ENCODE data around the gene NPC1L1. TPM values are rescaled to one million over a fixed set of nuclear protein-coding genes. Genes with fewer than 3 reads are reported as not detected.

Gene NPC1L1
- polyA plus RNA-seq, 1 donor from 2014 or later: not detected

DNA sequence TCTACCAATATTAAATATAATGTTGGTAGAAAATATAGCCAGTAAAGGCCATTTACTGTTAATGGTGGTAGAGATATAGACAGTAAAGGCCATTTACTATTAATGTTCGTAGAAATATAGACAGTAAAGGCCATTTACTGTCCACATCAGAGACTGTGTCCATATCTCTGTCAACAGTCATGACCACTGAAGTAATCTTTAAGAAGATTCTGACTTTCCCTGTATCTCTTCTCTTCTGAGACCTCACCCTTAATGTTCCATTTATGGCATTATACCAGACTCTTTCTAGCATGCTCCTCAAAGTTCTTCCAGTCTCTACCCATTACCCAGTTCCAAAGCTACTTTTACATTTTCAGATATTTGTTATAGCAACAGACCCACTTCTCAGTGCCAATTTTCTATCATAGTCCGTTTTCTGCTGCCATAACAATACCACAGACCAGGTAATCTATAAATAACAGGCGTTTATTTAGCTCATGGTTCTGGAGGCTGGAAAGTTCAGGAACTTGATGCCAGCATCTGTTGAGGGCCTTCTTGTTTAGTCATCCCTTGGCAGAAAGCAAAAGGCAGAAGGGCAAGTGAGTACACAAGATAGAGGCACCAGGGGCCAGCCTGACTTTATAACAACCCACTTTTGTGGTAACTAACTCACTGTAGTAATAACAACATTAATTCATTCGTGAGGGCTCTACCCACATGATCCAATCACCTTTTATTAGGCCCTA, 42.7 kb downstream of the NPC1L1 start:
- no peak overlapping the region for H2AFZ ChIP-seq (ENCODE audit: low read depth, low read length)
- no peaks in the 10 kb centered on the region for H3F3A ChIP-seq (ENCODE audit: insufficient read depth, low read length, poor library complexity, severe bottlenecking)
- H4K20me1 ChIP-seq (ENCODE audit: insufficient read depth): no peaks in the 10 kb centered on the region
- no peaks in the 10 kb centered on the region for H3K9me2 ChIP-seq (ENCODE audit: insufficient read depth, low read length)
- H3K27ac ChIP-seq (ENCODE audit: low read length): no peak overlapping the region
- no peaks in the 10 kb centered on the region for H3K9me3 ChIP-seq (ENCODE audit: low read length)
- no peaks in the 10 kb centered on the region for H3K36me3 ChIP-seq (ENCODE audit: insufficient read depth, low read length)
- peaks cover 6% of the 10 kb centered on the region for H3K27me3 ChIP-seq (ENCODE audit: insufficient read depth, low read depth, low read length)
- no peak overlapping the region for H3K9ac ChIP-seq (ENCODE audit: low read length)
- TF ChIP-seq MXI1 (conservative IDR thresholded peaks at IDR 0.05; ENCODE audit: poor library complexity, severe bottlenecking) (no peak), EP300 (conservative IDR thresholded peaks at IDR 0.05; ENCODE audit: poor library complexity, severe bottlenecking) (no peak), RAD21 (conservative IDR thresholded peaks at IDR 0.05) (no peak), POLR2AphosphoS5 (IDR thresholded peaks at IDR 0.05) (no peak), TAF1 (IDR thresholded peaks at IDR 0.05; ENCODE audit: low read depth) (no peak), SMC3 (conservative IDR thresholded peaks at IDR 0.05; ENCODE audit: poor library complexity) (no peak), EZH2 (IDR thresholded peaks at IDR 0.05; ENCODE audit: borderline replicate concordance, insufficient read depth, low read length, poor library complexity, severe bottlenecking) (no peak)
- TF ChIP-seq, protein P1, sequence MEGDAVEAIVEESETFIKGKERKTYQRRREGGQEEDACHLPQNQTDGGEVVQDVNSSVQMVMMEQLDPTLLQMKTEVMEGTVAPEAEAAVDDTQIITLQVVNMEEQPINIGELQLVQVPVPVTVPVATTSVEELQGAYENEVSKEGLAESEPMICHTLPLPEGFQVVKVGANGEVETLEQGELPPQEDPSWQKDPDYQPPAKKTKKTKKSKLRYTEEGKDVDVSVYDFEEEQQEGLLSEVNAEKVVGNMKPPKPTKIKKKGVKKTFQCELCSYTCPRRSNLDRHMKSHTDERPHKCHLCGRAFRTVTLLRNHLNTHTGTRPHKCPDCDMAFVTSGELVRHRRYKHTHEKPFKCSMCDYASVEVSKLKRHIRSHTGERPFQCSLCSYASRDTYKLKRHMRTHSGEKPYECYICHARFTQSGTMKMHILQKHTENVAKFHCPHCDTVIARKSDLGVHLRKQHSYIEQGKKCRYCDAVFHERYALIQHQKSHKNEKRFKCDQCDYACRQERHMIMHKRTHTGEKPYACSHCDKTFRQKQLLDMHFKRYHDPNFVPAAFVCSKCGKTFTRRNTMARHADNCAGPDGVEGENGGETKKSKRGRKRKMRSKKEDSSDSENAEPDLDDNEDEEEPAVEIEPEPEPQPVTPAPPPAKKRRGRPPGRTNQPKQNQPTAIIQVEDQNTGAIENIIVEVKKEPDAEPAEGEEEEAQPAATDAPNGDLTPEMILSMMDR (IDR thresholded peaks at IDR 0.05; ENCODE audit: poor library complexity, severe bottlenecking): no peak
- TF ChIP-seq, protein P2, sequence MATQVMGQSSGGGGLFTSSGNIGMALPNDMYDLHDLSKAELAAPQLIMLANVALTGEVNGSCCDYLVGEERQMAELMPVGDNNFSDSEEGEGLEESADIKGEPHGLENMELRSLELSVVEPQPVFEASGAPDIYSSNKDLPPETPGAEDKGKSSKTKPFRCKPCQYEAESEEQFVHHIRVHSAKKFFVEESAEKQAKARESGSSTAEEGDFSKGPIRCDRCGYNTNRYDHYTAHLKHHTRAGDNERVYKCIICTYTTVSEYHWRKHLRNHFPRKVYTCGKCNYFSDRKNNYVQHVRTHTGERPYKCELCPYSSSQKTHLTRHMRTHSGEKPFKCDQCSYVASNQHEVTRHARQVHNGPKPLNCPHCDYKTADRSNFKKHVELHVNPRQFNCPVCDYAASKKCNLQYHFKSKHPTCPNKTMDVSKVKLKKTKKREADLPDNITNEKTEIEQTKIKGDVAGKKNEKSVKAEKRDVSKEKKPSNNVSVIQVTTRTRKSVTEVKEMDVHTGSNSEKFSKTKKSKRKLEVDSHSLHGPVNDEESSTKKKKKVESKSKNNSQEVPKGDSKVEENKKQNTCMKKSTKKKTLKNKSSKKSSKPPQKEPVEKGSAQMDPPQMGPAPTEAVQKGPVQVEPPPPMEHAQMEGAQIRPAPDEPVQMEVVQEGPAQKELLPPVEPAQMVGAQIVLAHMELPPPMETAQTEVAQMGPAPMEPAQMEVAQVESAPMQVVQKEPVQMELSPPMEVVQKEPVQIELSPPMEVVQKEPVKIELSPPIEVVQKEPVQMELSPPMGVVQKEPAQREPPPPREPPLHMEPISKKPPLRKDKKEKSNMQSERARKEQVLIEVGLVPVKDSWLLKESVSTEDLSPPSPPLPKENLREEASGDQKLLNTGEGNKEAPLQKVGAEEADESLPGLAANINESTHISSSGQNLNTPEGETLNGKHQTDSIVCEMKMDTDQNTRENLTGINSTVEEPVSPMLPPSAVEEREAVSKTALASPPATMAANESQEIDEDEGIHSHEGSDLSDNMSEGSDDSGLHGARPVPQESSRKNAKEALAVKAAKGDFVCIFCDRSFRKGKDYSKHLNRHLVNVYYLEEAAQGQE (IDR thresholded peaks at IDR 0.05; ENCODE audit: borderline replicate concordance): no peak
- H3K4me3 ChIP-seq (ENCODE audit: low read length): no peak overlapping the region
- no peaks in the 10 kb centered on the region for H3K79me2 ChIP-seq (replicated peaks; ENCODE audit: insufficient read depth, low read length)
- H3K4me2 ChIP-seq (ENCODE audit: low read length): no peak overlapping the region

DNA sequence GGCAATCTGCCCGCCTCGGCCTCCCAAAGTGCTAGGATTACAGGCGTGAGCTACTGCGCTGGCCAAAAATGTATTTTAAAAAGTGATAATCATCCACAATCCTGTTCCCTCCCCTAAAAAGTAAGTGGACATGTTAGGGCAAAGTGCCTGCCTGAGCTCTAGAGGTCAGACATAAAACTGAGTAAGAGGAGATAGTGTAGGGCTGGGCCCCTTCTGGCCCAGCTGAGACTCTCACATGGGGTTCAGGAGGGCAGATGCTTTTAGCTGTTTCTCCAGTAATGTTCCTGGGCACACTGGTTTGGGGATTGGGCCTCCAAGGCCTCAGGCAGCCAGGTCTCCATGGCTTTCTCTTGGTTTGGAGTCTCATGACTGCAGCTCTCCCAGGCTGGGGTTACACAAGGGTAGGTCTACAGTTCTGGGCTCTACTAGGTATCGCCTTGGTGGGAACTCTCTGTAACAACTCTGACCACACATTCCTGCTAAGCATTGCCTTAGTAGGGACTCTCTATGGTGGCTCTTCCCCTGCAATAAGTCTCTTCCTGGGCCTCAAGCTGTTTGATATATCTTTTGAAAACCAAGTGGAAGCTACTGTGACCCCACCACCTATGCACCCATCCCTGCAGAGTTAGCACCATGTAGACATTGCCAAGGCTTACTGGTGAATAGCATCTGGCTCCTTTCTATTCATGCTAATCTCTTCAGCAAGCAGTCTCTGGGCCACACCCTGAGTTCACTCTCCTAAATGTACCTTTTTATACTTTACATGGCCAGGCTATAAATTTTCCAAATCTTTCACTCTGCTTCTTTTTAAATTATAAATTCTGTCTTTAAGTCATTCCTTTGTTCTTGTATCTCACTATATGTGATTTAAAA, 43.7 kb downstream of the NPC1L1 start:
- no peak overlapping the region for H3K9ac ChIP-seq (ENCODE audit: low read length)
- TF ChIP-seq, protein P2 (IDR thresholded peaks at IDR 0.05; ENCODE audit: borderline replicate concordance): no peak
- TF ChIP-seq SMC3 (conservative IDR thresholded peaks at IDR 0.05; ENCODE audit: poor library complexity): no peak
- no peak for TF ChIP-seq RAD21 (conservative IDR thresholded peaks at IDR 0.05)
- TF ChIP-seq EP300 (conservative IDR thresholded peaks at IDR 0.05; ENCODE audit: poor library complexity, severe bottlenecking): no peak
- TF ChIP-seq, protein P1 (IDR thresholded peaks at IDR 0.05; ENCODE audit: poor library complexity, severe bottlenecking): no peak
- no peak for TF ChIP-seq TAF1 (IDR thresholded peaks at IDR 0.05; ENCODE audit: low read depth)
- TF ChIP-seq EZH2 (IDR thresholded peaks at IDR 0.05; ENCODE audit: borderline replicate concordance, insufficient read depth, low read length, poor library complexity, severe bottlenecking): no peak
- TF ChIP-seq MXI1 (conservative IDR thresholded peaks at IDR 0.05; ENCODE audit: poor library complexity, severe bottlenecking): no peak
- no peak for TF ChIP-seq POLR2AphosphoS5 (IDR thresholded peaks at IDR 0.05)
- no peak overlapping the region for H3K4me3 ChIP-seq (ENCODE audit: low read length)
- H3K27ac ChIP-seq (ENCODE audit: low read length): no peak overlapping the region
- H4K20me1 ChIP-seq (ENCODE audit: insufficient read depth): no peaks in the 10 kb centered on the region
- no peak overlapping the region for H3K4me2 ChIP-seq (ENCODE audit: low read length)
- H3K9me3 ChIP-seq (ENCODE audit: low read length): no peaks in the 10 kb centered on the region
- H3F3A ChIP-seq (ENCODE audit: insufficient read depth, low read length, poor library complexity, severe bottlenecking): no peaks in the 10 kb centered on the region
- H3K9me2 ChIP-seq (ENCODE audit: insufficient read depth, low read length): no peaks in the 10 kb centered on the region
- H2AFZ ChIP-seq (ENCODE audit: low read depth, low read length): no peak overlapping the region
- H3K79me2 ChIP-seq (replicated peaks; ENCODE audit: insufficient read depth, low read length): no peaks in the 10 kb centered on the region
- no peaks in the 10 kb centered on the region for H3K36me3 ChIP-seq (ENCODE audit: insufficient read depth, low read length)
- peaks cover 6% of the 10 kb centered on the region for H3K27me3 ChIP-seq (ENCODE audit: insufficient read depth, low read depth, low read length)

Data from neural cell (in vitro differentiated cells).